ENCODE data around the gene ELL.
A peak's percentile ranks its signal among the peaks of the same experiment; 100 is the strongest.

Gene ELL

GRCh38 chr19:18432275-18433014 is 89.4 kb downstream of the ELL start:
- no peaks in the 10 kb centered on the region for H3K9me3 Mint-ChIP-seq
- ATAC-seq (replicated peaks; ENCODE audit: extremely low read depth, poor library complexity, severe bottlenecking) (no peak), DNase-seq (ENCODE audit: low spot score in 2 of 2) (no peak)
- no peaks in the 10 kb centered on the region for H3K27me3 Mint-ChIP-seq
- H3K4me1 Mint-ChIP-seq = peaks cover 9% of the 10 kb centered on the region
- H3K4me3 Mint-ChIP-seq = peak overlapping the region; percentile 54
- peaks cover 25% of the 10 kb centered on the region for H3K36me3 Mint-ChIP-seq (ENCODE audit: insufficient read depth)
- H3K27ac Mint-ChIP-seq (ENCODE audit: low read depth) = no peak overlapping the region

GRCh38 chr19:18431351-18432197 is 90.3 kb downstream of the ELL start:
- Mint-ChIP-seq H3K4me1 (peaks cover 8% of the 10 kb centered on the region), H3K4me3 (peak overlapping the region; percentile 54), H3K27me3 (no peaks in the 10 kb centered on the region), H3K36me3 (ENCODE audit: insufficient read depth) (peaks cover 23% of the 10 kb centered on the region), H3K27ac (ENCODE audit: low read depth) (no peak overlapping the region), H3K9me3 (no peaks in the 10 kb centered on the region)
- ATAC-seq (replicated peaks; ENCODE audit: extremely low read depth, poor library complexity, severe bottlenecking) (no peak), DNase-seq (ENCODE audit: low spot score in 2 of 2) (no peak)

- H3K9me3 Mint-ChIP-seq = no peaks in the 10 kb centered on the region
- ATAC-seq (replicated peaks; ENCODE audit: extremely low read depth, poor library complexity, severe bottlenecking) (no peak), DNase-seq (ENCODE audit: low spot score in 2 of 2) (no peak)
- H3K4me3 Mint-ChIP-seq = peak overlapping the region; percentile 59
- H3K27me3 Mint-ChIP-seq = no peaks in the 10 kb centered on the region
- peaks cover 27% of the 10 kb centered on the region for H3K36me3 Mint-ChIP-seq (ENCODE audit: insufficient read depth)
- H3K27ac Mint-ChIP-seq (ENCODE audit: low read depth) = peak overlapping the region; percentile 85
- peaks cover 7% of the 10 kb centered on the region for H3K4me1 Mint-ChIP-seq
Measured at GRCh38 chr19:18430417-18431144, 91.3 kb downstream of the ELL start.

GRCh38 chr19:18429717-18430416 is 92.0 kb downstream of the ELL start:
- H3K9me3 Mint-ChIP-seq = no peaks in the 10 kb centered on the region
- peaks cover 26% of the 10 kb centered on the region for H3K36me3 Mint-ChIP-seq (ENCODE audit: insufficient read depth)

GRCh38 chr19:18428787-18429674 is 92.8 kb downstream of the ELL start:
- peak; percentile 86 to 91 for DNase-seq (ENCODE audit: low spot score in 2 of 2)
- H3K4me3 Mint-ChIP-seq = peak overlapping the region; percentile 59
- peaks cover 22% of the 10 kb centered on the region for H3K36me3 Mint-ChIP-seq (ENCODE audit: insufficient read depth)
- peak; percentile 86 for ATAC-seq (replicated peaks; ENCODE audit: extremely low read depth, poor library complexity, severe bottlenecking)
- H3K9me3 Mint-ChIP-seq = no peaks in the 10 kb centered on the region
- H3K27ac Mint-ChIP-seq (ENCODE audit: low read depth) = peak overlapping the region; percentile 85
- no peaks in the 10 kb centered on the region for H3K27me3 Mint-ChIP-seq
- H3K4me1 Mint-ChIP-seq = peaks cover 19% of the 10 kb centered on the region

More at GRCh38 chr19:18429717-18430416, 92.0 kb downstream of the ELL start:
- Mint-ChIP-seq H3K4me1 (peaks cover 11% of the 10 kb centered on the region), H3K27me3 (no peaks in the 10 kb centered on the region), H3K4me3 (peak overlapping the region; percentile 59), H3K27ac (ENCODE audit: low read depth) (peak overlapping the region; percentile 85)
- ATAC-seq (replicated peaks; ENCODE audit: extremely low read depth, poor library complexity, severe bottlenecking) (peak; percentile 9), DNase-seq (ENCODE audit: low spot score in 2 of 2) (no peak)

- peaks cover 27% of the 10 kb centered on the region for H3K4me1 Mint-ChIP-seq
- H3K27me3 Mint-ChIP-seq = no peaks in the 10 kb centered on the region
- peaks cover 25% of the 10 kb centered on the region for H3K36me3 Mint-ChIP-seq (ENCODE audit: insufficient read depth)
- no peak for DNase-seq (ENCODE audit: low spot score in 2 of 2)
- peak overlapping the region; percentile 59 for H3K4me3 Mint-ChIP-seq
- H3K27ac Mint-ChIP-seq (ENCODE audit: low read depth) = peak overlapping the region; percentile 85
- ATAC-seq (replicated peaks; ENCODE audit: extremely low read depth, poor library complexity, severe bottlenecking) = no peak
- H3K9me3 Mint-ChIP-seq = no peaks in the 10 kb centered on the region
Measured at GRCh38 chr19:18428173-18428786, 93.6 kb downstream of the ELL start.

- Mint-ChIP-seq H3K27me3 (no peaks in the 10 kb centered on the region), H3K4me3 (no peak overlapping the region), H3K4me1 (peaks cover 32% of the 10 kb centered on the region), H3K9me3 (no peaks in the 10 kb centered on the region), H3K27ac (ENCODE audit: low read depth) (peak overlapping the region; percentile 85), H3K36me3 (ENCODE audit: insufficient read depth) (peaks cover 24% of the 10 kb centered on the region)
- DNase-seq (ENCODE audit: low spot score in 2 of 2) (no peak), ATAC-seq (replicated peaks; ENCODE audit: extremely low read depth, poor library complexity, severe bottlenecking) (no peak)
Measured at GRCh38 chr19:18427743-18428113, 94.1 kb downstream of the ELL start.

- H3K9me3 Mint-ChIP-seq = no peaks in the 10 kb centered on the region
- ATAC-seq (replicated peaks; ENCODE audit: extremely low read depth, poor library complexity, severe bottlenecking) (no peak), DNase-seq (ENCODE audit: low spot score in 2 of 2) (no peak)
- H3K27ac Mint-ChIP-seq (ENCODE audit: low read depth) = peak overlapping the region; percentile 85
- H3K4me1 Mint-ChIP-seq = peaks cover 38% of the 10 kb centered on the region
- H3K4me3 Mint-ChIP-seq = peak overlapping the region; percentile 4
- no peaks in the 10 kb centered on the region for H3K27me3 Mint-ChIP-seq
- H3K36me3 Mint-ChIP-seq (ENCODE audit: insufficient read depth) = peaks cover 23% of the 10 kb centered on the region
Measured at GRCh38 chr19:18427080-18427742, 94.7 kb downstream of the ELL start.

GRCh38 chr19:18426416-18426767 is 95.5 kb downstream of the ELL start:
- H3K27me3 Mint-ChIP-seq = no peaks in the 10 kb centered on the region
- peak overlapping the region; percentile 85 for H3K27ac Mint-ChIP-seq (ENCODE audit: low read depth)
- H3K4me1 Mint-ChIP-seq = peaks cover 46% of the 10 kb centered on the region
- H3K36me3 Mint-ChIP-seq (ENCODE audit: insufficient read depth) = peaks cover 22% of the 10 kb centered on the region
- ATAC-seq (replicated peaks; ENCODE audit: extremely low read depth, poor library complexity, severe bottlenecking) = no peak
- no peak overlapping the region for H3K4me3 Mint-ChIP-seq
- no peaks in the 10 kb centered on the region for H3K9me3 Mint-ChIP-seq
- DNase-seq (ENCODE audit: low spot score in 2 of 2) = no peak

- DNase-seq (ENCODE audit: low spot score in 2 of 2) = no peak
- peak overlapping the region; percentile 16 for H3K4me3 Mint-ChIP-seq
Measured at GRCh38 chr19:18425515-18426415, 96.1 kb downstream of the ELL start.

More at GRCh38 chr19:18425515-18426415, 96.1 kb downstream of the ELL start:
- no peaks in the 10 kb centered on the region for H3K9me3 Mint-ChIP-seq
- H3K36me3 Mint-ChIP-seq (ENCODE audit: insufficient read depth) = peaks cover 21% of the 10 kb centered on the region
- peaks cover 52% of the 10 kb centered on the region for H3K4me1 Mint-ChIP-seq
- no peak for ATAC-seq (replicated peaks; ENCODE audit: extremely low read depth, poor library complexity, severe bottlenecking)
- H3K27me3 Mint-ChIP-seq = no peaks in the 10 kb centered on the region
- peak overlapping the region; percentile 85 for H3K27ac Mint-ChIP-seq (ENCODE audit: low read depth)
